ENCODE data around the gene WBP2.
A peak's percentile ranks its signal among the peaks of the same experiment; 100 is the strongest.
"Not testable (repeated sequence)": the region's sequence is repeated elsewhere in the genome, so short reads cannot be mapped to it uniquely, and the experiment has no call there.

Gene WBP2

GRCh38 chr17:75865404-75866188 lies 10.5 kb upstream of the WBP2 start:
- not testable (repeated sequence) for DNase-seq

DNA sequence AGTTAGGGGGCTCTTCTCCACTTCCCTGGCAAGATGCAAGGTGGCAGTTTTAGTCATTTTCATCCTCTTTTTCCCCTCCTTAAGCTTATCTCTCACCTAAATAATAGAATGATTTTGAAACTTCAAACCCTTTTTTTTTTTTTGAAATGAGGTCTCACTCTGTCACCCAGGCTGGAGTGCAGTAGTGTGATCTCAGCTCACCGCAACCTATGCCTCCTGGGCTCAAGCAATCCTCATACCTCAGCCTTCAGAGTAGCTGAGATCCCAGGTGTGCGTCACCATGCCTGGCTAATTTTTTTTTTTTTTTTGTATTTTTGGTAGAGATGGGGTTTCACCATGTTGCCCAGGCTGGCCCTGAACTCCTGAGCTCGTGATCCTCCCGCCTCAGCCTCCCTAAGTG lies 9.8 kb upstream of the WBP2 start:
- DNase-seq: not testable (repeated sequence)

DNA sequence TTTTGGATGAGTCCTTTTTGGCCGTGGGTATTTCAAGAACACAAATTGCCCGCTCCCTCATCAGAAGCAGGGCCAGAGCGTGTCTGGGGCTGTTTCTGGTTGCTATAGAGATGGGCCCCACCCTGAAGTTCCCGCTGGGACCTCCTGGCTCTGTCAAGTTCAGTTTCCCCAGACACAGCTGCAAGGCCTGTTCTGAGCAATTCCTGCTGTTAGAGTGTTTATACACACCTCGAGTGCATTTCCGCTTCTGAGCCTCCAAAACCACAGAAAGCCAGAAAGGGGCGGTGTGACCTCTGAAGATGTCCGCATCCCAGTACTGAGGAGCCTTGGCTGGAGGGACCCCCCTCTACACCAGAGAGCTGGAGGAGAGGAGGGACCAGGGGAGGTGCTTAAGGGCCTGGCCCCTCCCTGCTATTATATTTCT lies 9.3 kb upstream of the WBP2 start:
- peak in 2 of 3 donors; percentile 35 to 41 for DNase-seq

DNA sequence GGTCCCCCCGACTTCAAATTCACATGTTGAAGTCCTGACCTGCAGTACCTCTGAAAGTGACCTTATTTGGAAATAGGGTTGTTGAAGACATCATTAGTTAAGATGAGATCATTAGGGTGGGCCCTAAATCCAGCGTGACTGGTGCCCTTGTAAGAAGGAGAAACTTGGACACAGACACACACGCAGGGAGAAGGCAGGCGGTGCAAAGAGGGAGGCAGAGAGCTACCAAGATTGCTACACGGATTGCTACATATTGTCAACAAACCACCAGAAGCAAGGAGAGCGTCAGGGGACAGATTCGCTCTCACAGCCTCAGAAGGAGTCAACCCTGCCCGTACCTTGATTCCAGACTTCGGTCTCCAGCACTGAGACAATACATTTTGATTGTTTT lies 6.8 kb upstream of the WBP2 start:
- no peak for DNase-seq

DNA sequence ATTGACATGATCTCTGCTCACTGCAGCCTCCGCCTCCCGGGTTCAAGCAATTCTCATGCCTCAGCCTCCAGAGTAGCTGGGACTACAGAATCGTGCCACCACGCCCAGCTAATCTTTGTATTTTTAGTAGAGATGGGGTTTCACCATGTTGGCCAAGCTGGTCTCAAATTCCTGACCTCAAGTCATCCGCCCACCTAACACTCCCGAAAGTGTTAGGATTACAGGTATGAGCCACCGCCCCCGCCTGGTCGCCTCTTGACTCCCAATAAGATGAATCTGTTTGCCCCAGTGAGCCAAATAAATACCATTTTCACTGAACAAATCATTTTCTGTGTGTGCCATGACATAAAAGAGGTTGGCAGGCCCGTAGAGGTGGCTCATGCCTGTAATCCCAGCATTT lies 4.2 kb upstream of the WBP2 start:
- DNase-seq: not testable (repeated sequence)

- peak in 1 of 3 donors; percentile 30 for DNase-seq
Observed at GRCh38 chr17:75856062-75856756, 1.1 kb upstream of the WBP2 start.

DNA sequence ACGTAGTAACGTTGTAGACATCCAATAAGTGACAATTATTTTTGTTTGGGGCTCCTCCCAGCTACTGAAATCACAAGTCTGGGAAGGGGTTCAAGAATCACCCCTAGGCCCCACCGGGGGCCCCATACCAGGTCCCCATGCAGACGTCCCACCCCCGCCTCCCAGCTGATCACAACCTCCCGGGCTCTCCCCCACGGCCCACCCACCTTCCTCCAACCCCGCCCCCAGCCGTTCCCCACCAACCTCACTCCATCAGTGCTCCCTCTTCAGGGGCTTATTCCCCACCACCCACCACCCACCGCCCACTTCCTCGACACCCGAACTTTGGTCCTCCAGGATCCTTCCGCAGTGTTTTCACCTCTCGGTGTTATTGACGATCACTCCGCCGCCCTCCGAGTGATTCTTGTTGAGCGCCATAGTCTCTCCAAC lies 240 bp downstream of the WBP2 start:
- no peak for DNase-seq

DNA sequence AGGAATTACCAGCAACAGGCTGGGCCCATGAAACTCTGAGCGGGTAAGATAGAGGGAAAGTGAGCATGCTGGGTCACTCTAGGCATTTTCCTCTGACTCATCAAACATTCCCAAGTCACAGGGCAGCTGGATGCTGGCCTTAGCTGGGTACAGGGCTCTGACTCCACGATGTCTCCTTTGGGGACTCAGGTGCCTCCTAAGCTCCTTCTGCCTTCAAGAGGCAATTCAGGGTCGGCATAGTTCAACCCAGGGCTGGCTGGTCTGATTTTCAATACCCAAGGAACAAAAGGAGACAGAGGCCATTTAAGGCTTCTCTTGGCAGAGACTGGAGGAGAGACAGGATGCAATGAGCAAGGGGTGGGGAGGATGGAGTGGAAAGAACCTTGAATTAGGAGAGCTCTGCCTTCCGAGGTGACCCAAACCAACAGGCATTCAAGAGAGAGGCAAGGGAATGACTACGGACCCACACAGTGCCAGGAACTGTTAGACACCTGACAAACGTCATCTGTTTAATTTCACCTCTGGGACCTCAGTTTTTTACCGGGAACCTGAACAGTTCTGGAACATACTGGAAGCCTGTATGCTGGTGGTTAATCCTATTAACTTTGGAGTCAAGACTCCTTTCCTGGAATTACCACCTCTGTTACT lies 910 bp downstream of the WBP2 start:
- DNase-seq: peak; percentile 88 to 94 (median 92)

DNA sequence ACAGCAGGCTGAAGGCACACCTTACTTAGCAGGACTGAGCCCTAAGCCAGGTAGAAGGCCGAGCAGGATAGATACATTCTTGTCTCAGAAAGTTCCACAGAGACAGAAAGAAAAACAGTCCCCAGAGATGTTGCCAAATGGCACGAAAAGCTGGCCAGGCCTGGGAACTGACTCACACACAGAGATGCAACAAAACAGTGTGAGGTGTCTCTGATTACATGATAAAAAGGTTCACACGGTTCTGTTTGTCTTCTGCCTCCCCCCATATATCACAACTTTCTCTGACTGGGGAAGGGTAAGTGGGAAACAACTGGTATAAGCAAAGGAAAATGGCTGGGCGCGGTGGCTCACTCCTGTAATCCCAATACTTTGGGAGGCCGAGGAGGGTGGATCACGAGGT lies 1.7 kb downstream of the WBP2 start:
- peak; percentile 40 to 48 (median 45) for DNase-seq

DNA sequence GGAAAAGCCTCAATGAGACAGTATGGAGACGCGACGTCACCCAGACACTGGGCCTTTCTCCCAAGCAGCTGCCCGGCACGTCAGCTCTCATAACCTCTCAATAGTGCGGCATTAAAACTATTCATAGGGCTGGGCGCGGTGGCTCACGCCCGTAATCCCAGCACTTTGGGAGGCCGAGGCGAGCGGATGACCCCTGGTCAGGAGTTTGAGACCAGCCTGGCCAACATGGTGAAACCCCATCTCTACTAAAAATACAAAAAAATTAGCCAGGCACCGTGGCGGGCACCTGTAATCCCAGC lies 3.5 kb downstream of the WBP2 start:
- not testable (repeated sequence) for DNase-seq

GRCh38 chr17:75850928-75851692 lies 4.0 kb downstream of the WBP2 start:
- DNase-seq: no peak

- DNase-seq: no peak
Observed at GRCh38 chr17:75849724-75850123, 5.4 kb downstream of the WBP2 start.

DNA sequence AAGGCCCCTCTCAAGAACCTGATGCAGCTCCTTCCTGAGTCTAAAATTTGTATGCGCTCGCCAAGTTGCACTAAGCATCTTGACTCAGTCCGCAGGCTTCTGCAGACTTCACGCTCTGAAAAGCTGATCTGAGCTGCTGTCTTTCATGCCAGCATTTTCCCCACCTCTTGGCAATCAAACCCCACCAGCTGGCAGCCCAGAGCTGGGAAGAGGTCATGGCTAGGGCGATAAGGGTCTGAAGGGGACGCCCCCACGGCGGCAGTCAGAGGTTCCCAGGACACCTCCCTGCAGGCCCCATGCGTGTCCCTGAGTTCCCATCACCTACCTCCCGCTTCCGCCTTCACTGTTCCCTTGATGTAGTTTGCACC lies 5.9 kb downstream of the WBP2 start:
- DNase-seq: no peak

DNA sequence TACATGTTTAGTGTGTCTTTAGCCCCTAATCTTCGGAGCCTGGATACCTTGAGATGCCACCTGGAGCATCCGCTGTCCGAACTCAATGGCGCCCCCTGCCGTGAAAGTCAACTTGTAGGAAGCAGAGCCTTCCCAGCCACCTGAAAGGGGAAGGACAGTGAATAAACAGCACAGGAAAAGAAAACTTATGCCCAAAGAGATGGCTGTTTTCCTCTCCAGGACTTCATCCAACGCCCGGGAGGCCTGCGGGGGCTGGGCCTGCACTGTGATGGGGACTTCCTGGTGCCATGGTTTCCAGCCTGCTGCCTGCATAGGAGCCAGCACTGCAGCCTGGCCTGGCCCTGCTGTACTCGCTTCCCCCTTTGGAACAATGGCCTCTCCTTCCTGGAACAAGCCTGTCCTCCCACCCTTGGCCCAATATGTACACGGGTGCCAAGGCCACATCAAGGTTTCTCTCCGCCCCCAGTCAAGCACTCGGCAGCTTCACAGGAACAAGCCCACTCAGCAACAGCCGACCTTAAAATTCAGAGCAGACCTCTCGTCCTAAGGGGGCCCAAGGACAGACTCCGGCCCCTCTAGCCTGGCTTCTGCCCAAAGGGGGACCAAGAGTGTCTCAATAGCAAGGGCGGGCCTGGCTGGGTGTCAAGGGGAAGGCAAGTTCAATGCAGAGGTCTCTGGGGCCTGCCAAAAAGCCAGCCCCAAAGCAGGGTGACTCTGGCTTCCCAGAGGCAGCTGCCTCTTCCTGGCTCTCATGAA lies 6.4 kb downstream of the WBP2 start:
- peak; percentile 65 to 85 (median 74) for DNase-seq

GRCh38 chr17:75847614-75848522 lies 7.3 kb downstream of the WBP2 start:
- no peak for DNase-seq

GRCh38 chr17:75846692-75847613 lies 8.2 kb downstream of the WBP2 start:
- DNase-seq: no peak

- DNase-seq: no peak
Observed at GRCh38 chr17:75845933-75846691, 9.0 kb downstream of the WBP2 start.

GRCh38 chr17:75845058-75845711 lies 9.9 kb downstream of the WBP2 start:
- DNase-seq: peak; percentile 90 to 94 (median 91)

- DNase-seq: no peak
Observed at GRCh38 chr17:75844530-75845057, 10.5 kb downstream of the WBP2 start.
